ENCODE measurements around the gene ARL10. TPM values are rescaled to one million over a fixed set of nuclear protein-coding genes. Genes with fewer than 3 reads are reported as not detected.

The ARL10 gene
- total and polyA plus RNA-seq, 4 donors = 0.35 to 2.2 (median 1.5) TPM

DNA sequence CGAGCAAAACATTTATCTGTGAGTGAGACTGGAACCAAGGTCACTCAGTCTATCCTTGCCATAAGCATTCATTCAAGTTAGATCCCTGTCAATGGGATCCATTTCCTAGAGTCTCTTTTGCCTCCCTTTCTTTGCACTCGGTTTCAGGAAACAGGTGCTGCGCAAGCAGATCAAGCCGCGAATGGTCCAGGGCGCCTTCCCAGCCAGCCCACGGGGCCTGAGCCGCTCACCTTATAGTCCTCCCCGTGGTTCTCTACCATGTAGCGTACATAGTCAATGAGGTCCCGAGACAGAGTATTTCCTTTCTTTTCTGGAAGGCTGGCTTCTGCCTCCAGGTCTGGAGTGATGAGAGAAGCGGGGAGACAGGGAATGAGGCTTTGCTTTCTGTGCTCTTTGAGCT, 19.7 kb downstream of the ARL10 start:
- 93% methylated on average over 12 of the region's 12 CpGs for WGBS
- Histone ChIP-seq H3K36me3 (ENCODE audit: control insufficient read depth in 4 of 4, insufficient read depth in 3 of 4, low read depth in 1 of 4, low read length in 3 of 4) (peaks cover 10 to 51% (median 23%) of the 10 kb centered on the region in 4 donors), H3K4me3 (ENCODE audit: low read depth in 1 of 3, low read length in 3 of 3) (no peak overlapping the region), H3K27me3 (ENCODE audit: control insufficient read depth in 4 of 4, insufficient read depth in 4 of 4, low read length in 3 of 4) (no peaks in the 10 kb centered on the region), H3K27ac (ENCODE audit: low read depth in 1 of 2, low read length in 2 of 2) (no peak overlapping the region), H3K4me1 (ENCODE audit: control insufficient read depth in 4 of 4, insufficient read depth in 4 of 4, low read length in 3 of 4) (peaks cover 5 to 26% (median 16%) of the 10 kb centered on the region in 4 donors), H3K9ac (ENCODE audit: low read depth in 1 of 2, low read length in 2 of 2) (no peak overlapping the region), H3K9me3 (ENCODE audit: control insufficient read depth in 4 of 4, low read length in 3 of 4) (no peaks in the 10 kb centered on the region)
- DNase-seq (ENCODE audit: low spot score) = no peak
- TF ChIP-seq, protein P1, sequence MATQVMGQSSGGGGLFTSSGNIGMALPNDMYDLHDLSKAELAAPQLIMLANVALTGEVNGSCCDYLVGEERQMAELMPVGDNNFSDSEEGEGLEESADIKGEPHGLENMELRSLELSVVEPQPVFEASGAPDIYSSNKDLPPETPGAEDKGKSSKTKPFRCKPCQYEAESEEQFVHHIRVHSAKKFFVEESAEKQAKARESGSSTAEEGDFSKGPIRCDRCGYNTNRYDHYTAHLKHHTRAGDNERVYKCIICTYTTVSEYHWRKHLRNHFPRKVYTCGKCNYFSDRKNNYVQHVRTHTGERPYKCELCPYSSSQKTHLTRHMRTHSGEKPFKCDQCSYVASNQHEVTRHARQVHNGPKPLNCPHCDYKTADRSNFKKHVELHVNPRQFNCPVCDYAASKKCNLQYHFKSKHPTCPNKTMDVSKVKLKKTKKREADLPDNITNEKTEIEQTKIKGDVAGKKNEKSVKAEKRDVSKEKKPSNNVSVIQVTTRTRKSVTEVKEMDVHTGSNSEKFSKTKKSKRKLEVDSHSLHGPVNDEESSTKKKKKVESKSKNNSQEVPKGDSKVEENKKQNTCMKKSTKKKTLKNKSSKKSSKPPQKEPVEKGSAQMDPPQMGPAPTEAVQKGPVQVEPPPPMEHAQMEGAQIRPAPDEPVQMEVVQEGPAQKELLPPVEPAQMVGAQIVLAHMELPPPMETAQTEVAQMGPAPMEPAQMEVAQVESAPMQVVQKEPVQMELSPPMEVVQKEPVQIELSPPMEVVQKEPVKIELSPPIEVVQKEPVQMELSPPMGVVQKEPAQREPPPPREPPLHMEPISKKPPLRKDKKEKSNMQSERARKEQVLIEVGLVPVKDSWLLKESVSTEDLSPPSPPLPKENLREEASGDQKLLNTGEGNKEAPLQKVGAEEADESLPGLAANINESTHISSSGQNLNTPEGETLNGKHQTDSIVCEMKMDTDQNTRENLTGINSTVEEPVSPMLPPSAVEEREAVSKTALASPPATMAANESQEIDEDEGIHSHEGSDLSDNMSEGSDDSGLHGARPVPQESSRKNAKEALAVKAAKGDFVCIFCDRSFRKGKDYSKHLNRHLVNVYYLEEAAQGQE (IDR thresholded peaks at IDR 0.05) = no peak
- TF ChIP-seq JUND (IDR thresholded peaks at IDR 0.05) = no peak
- TF ChIP-seq YY1 (IDR thresholded peaks at IDR 0.05) = no peak
- TF ChIP-seq NR2F2 (IDR thresholded peaks at IDR 0.05) = no peak
- no peak for TF ChIP-seq TAF1 (conservative IDR thresholded peaks at IDR 0.05)
- no peak for TF ChIP-seq HNF4G (IDR thresholded peaks at IDR 0.05)
- no peak for TF ChIP-seq SP1 (IDR thresholded peaks at IDR 0.05)
- TF ChIP-seq HNF4A (conservative IDR thresholded peaks at IDR 0.05) = no peak
- TF ChIP-seq, protein P2, sequence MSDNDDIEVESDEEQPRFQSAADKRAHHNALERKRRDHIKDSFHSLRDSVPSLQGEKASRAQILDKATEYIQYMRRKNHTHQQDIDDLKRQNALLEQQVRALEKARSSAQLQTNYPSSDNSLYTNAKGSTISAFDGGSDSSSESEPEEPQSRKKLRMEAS (IDR thresholded peaks at IDR 0.05) = no peak
- TF ChIP-seq GABPA (IDR thresholded peaks at IDR 0.05 in 1 of 2, conservative IDR thresholded peaks at IDR 0.05 in 1 of 2) = no peak
- no peak for TF ChIP-seq RXRA (IDR thresholded peaks at IDR 0.05)
- no peak for TF ChIP-seq EGR1 (IDR thresholded peaks at IDR 0.05; ENCODE audit: low read depth in 2 of 2)
- TF ChIP-seq RAD21 (IDR thresholded peaks at IDR 0.05) = no peak
- TF ChIP-seq FOXA2 (IDR thresholded peaks at IDR 0.05) = no peak
- TF ChIP-seq FOXA1 (IDR thresholded peaks at IDR 0.05) = no peak
- TF ChIP-seq, protein P3, sequence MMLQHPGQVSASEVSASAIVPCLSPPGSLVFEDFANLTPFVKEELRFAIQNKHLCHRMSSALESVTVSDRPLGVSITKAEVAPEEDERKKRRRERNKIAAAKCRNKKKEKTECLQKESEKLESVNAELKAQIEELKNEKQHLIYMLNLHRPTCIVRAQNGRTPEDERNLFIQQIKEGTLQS (IDR thresholded peaks at IDR 0.05) = no peak
- TF ChIP-seq, protein P4, sequence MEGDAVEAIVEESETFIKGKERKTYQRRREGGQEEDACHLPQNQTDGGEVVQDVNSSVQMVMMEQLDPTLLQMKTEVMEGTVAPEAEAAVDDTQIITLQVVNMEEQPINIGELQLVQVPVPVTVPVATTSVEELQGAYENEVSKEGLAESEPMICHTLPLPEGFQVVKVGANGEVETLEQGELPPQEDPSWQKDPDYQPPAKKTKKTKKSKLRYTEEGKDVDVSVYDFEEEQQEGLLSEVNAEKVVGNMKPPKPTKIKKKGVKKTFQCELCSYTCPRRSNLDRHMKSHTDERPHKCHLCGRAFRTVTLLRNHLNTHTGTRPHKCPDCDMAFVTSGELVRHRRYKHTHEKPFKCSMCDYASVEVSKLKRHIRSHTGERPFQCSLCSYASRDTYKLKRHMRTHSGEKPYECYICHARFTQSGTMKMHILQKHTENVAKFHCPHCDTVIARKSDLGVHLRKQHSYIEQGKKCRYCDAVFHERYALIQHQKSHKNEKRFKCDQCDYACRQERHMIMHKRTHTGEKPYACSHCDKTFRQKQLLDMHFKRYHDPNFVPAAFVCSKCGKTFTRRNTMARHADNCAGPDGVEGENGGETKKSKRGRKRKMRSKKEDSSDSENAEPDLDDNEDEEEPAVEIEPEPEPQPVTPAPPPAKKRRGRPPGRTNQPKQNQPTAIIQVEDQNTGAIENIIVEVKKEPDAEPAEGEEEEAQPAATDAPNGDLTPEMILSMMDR (IDR thresholded peaks at IDR 0.05; ENCODE audit: low read depth, low read length, missing input control) = no peak
- TF ChIP-seq, protein P5, sequence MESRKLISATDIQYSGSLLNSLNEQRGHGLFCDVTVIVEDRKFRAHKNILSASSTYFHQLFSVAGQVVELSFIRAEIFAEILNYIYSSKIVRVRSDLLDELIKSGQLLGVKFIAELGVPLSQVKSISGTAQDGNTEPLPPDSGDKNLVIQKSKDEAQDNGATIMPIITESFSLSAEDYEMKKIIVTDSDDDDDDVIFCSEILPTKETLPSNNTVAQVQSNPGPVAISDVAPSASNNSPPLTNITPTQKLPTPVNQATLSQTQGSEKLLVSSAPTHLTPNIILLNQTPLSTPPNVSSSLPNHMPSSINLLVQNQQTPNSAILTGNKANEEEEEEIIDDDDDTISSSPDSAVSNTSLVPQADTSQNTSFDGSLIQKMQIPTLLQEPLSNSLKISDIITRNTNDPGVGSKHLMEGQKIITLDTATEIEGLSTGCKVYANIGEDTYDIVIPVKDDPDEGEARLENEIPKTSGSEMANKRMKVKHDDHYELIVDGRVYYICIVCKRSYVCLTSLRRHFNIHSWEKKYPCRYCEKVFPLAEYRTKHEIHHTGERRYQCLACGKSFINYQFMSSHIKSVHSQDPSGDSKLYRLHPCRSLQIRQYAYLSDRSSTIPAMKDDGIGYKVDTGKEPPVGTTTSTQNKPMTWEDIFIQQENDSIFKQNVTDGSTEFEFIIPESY (IDR thresholded peaks at IDR 0.05) = no peak
